ENCODE measurements around the gene IFNA7.
"Not testable (repeated sequence)": the region's sequence is repeated elsewhere in the genome, so short reads cannot be mapped to it uniquely, and the experiment has no call there.

IFNA7 gene

DNA sequence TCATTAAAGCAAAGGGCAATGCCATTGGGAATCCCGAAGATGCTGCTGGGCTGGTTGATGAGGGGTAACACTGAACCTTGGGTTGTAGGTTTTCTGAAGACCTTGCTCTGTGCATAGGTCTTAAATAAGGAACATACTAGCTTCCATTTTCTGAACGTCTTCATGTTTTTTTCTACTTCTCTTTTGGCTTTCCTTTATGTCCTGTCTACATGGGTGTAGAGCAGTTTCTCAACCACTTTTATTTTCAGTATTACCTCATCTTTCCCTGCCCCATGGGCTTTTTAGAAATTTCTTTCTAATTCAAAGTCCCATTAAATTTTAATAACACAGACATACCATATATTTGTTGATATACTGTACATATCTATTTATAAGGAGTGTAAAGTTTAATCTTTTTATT, 37.9 kb upstream of the IFNA7 start, which contains the start of gene IFNA14:
TSS of gene IFNA14 (minus strand) at position 95 of the 400 bp plus-strand sequence. CDS start at position 25, 70 bp downstream.
- no peak for TF ChIP-seq TCF4 (CRISPR knock-in tag; IDR thresholded peaks at IDR 0.05; ENCODE audit: borderline replicate concordance)
- TF ChIP-seq ZC3H10 (CRISPR knock-in tag; IDR thresholded peaks at IDR 0.05): no peak
- TF ChIP-seq ZNF8 (CRISPR knock-in tag; IDR thresholded peaks at IDR 0.05): no peak
- TF ChIP-seq ZNF70 (CRISPR knock-in tag; IDR thresholded peaks at IDR 0.05): no peak
- no peak for TF ChIP-seq POU6F1 (CRISPR knock-in tag; IDR thresholded peaks at IDR 0.05; ENCODE audit: borderline replicate concordance, low read depth)
- TF ChIP-seq CSDC2 (CRISPR knock-in tag; IDR thresholded peaks at IDR 0.05): no peak
- no peak for TF ChIP-seq BACH2 (CRISPR knock-in tag; IDR thresholded peaks at IDR 0.05; ENCODE audit: borderline replicate concordance)
- no peak for TF ChIP-seq ZNF565 (CRISPR knock-in tag; conservative IDR thresholded peaks at IDR 0.05; ENCODE audit: low read depth)
- TF ChIP-seq SNAI2 (CRISPR knock-in tag; IDR thresholded peaks at IDR 0.05): no peak
- TF ChIP-seq TOX (CRISPR knock-in tag; IDR thresholded peaks at IDR 0.05; ENCODE audit: borderline replicate concordance): no peak
- TF ChIP-seq ARNTL (CRISPR knock-in tag; IDR thresholded peaks at IDR 0.05; ENCODE audit: borderline replicate concordance, low read depth): no peak
- TF ChIP-seq ISL1 (CRISPR knock-in tag; IDR thresholded peaks at IDR 0.05): no peak
- TF ChIP-seq, protein P1, sequence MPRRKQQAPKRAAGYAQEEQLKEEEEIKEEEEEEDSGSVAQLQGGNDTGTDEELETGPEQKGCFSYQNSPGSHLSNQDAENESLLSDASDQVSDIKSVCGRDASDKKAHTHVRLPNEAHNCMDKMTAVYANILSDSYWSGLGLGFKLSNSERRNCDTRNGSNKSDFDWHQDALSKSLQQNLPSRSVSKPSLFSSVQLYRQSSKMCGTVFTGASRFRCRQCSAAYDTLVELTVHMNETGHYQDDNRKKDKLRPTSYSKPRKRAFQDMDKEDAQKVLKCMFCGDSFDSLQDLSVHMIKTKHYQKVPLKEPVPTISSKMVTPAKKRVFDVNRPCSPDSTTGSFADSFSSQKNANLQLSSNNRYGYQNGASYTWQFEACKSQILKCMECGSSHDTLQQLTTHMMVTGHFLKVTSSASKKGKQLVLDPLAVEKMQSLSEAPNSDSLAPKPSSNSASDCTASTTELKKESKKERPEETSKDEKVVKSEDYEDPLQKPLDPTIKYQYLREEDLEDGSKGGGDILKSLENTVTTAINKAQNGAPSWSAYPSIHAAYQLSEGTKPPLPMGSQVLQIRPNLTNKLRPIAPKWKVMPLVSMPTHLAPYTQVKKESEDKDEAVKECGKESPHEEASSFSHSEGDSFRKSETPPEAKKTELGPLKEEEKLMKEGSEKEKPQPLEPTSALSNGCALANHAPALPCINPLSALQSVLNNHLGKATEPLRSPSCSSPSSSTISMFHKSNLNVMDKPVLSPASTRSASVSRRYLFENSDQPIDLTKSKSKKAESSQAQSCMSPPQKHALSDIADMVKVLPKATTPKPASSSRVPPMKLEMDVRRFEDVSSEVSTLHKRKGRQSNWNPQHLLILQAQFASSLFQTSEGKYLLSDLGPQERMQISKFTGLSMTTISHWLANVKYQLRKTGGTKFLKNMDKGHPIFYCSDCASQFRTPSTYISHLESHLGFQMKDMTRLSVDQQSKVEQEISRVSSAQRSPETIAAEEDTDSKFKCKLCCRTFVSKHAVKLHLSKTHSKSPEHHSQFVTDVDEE (CRISPR knock-in tag; IDR thresholded peaks at IDR 0.05): no peak
- TF ChIP-seq ZFP3 (CRISPR knock-in tag; IDR thresholded peaks at IDR 0.05): no peak
- no peak for TF ChIP-seq ESRRG (CRISPR knock-in tag; IDR thresholded peaks at IDR 0.05)
- no peak for TF ChIP-seq RARB (CRISPR knock-in tag; IDR thresholded peaks at IDR 0.05)
- TF ChIP-seq PPARA (CRISPR knock-in tag; IDR thresholded peaks at IDR 0.05; ENCODE audit: borderline replicate concordance): no peak
- TF ChIP-seq CSRNP3 (CRISPR knock-in tag; IDR thresholded peaks at IDR 0.05): no peak
- no peak for TF ChIP-seq CREB5 (CRISPR knock-in tag; IDR thresholded peaks at IDR 0.05; ENCODE audit: low read depth)
- no peak for ATAC-seq

- not testable (repeated sequence) for ATAC-seq
These were observed 34.3 kb upstream of the IFNA7 start for GRCh38 chr9:21236360-21236714.

GRCh38 chr9:21235468-21236359, 33.7 kb upstream of the IFNA7 start:
- peak; percentile 94 for ATAC-seq

DNA sequence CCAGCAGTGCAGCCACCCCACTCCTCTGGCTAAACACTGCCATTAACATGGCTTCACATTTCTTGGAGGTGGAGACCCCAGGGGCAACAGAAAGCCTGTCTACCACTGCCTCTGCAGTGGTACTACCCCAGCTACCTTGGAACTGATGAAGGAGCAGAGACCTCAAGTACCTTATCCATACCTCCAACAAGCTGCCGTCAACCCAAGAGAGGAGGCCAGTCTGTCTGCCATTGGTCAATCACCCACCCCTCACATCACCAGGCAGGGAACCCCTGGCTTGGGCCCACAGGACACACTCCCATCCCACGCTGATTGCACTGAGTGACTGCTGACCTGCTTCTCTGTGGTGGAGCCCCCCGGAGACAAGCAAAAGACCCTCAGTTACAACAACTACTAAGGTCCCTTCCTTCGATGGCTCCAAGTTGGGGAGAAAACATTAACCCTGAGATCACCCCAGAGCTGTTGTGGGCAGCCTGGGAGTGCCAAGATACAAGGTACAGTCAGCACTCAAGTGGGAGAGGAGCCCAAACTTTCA, 32.2 kb upstream of the IFNA7 start:
- ATAC-seq: no peak
- TF ChIP-seq ZNF8 (CRISPR knock-in tag; IDR thresholded peaks at IDR 0.05): no peak
- no peak for TF ChIP-seq CSRNP3 (CRISPR knock-in tag; IDR thresholded peaks at IDR 0.05)
- no peak for TF ChIP-seq GLIS3 (CRISPR knock-in tag; IDR thresholded peaks at IDR 0.05)
- TF ChIP-seq ARNTL (CRISPR knock-in tag; IDR thresholded peaks at IDR 0.05; ENCODE audit: borderline replicate concordance, low read depth): no peak
- no peak for TF ChIP-seq PPARA (CRISPR knock-in tag; IDR thresholded peaks at IDR 0.05; ENCODE audit: borderline replicate concordance)
- no peak for TF ChIP-seq TOX (CRISPR knock-in tag; IDR thresholded peaks at IDR 0.05; ENCODE audit: borderline replicate concordance)
- TF ChIP-seq ZC3H10 (CRISPR knock-in tag; IDR thresholded peaks at IDR 0.05): no peak
- TF ChIP-seq CREB5 (CRISPR knock-in tag; IDR thresholded peaks at IDR 0.05; ENCODE audit: low read depth): no peak
- no peak for TF ChIP-seq BACH2 (CRISPR knock-in tag; IDR thresholded peaks at IDR 0.05; ENCODE audit: borderline replicate concordance)
- TF ChIP-seq POU6F1 (CRISPR knock-in tag; IDR thresholded peaks at IDR 0.05; ENCODE audit: borderline replicate concordance, low read depth): no peak

Data from SK-N-SH treated with all-trans-retinoic acid at 6 μM for 48 hours (cell line).